ENCODE results near the gene CTTN. TPM values are rescaled to one million over a fixed set of nuclear protein-coding genes. Genes with fewer than 3 reads are reported as not detected.

CTTN gene
- total RNA-seq, 1 donor from 2014 or later: 1.3 TPM

DNA sequence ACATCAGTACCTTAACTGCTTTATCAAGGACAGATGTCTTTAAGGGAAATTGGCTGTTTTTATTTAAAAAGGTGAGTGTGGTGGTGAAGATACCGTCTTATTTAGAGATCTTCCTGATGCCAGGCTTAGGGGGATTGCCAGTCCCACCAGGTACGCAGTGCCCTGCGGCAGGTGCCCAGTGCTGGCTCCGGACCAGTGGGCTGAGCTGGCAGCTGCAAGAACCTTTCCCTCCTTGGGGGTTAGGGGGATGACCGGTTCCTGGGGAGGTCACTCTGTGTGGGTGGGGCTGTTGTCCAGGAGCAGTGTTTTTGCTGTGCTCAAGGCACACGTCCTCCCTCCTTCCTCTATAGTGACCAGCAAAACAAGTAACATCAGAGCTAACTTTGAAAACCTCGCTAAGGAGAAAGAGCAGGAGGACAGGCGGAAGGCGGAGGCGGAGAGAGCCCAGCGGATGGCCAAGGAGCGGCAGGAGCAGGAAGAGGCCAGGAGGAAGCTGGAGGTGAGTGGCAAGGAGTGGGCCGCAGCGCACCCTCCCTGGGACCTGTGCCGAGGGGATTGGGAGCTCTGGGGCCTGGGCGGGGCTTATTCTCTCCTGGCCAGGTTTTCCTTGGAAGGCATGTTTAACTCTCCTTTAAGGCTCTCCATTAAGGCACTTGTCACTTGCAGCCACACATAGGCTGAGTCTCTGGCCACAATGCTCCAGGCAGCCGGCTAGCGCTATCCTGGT lies 30.5 kb downstream of the CTTN start:
- intact Hi-C loops (cut with micrococcal nuclease): no loop called here

GRCh38 chr11:70429428-70429705 lies 31.0 kb downstream of the CTTN start:
- intact Hi-C loops (cut with micrococcal nuclease): no loop called here

DNA sequence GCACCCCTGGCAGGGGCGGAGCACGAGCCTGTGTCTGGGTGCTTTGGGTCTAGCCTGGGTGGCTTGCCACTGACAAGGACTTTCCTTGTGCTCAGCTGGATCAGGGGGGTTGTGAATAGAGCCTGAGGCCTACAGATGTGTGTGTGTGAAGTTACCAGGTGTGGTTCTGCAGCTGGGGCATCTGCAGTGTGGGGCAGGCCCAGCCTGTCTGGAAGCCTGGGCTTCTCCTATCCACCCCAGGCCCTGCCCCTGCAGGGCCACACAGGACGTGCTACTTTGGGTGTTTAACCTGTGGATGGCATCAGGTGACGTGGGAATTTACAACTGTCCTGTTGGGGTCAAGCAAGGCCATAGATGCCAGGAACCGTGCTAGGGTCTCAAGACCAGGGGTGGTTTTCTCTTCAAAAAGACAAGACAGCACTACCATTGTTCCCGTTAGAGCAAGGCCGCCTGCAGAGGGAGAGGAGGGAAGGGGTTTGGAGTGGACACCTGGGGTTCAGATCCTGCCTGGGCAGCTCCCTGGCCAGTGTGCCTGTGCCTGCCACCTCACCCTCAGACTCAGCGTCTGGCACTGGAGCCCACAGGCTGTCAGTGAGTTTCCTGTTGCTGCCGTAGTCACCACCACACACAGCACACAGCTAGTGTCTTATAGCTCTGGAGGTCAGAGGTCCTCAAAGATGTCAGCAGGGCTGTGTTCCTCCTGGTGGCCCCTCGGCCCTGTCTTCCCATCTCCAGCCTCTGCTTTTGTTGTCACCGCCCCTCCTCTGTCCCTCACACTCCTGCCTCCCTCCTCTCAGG lies 31.6 kb downstream of the CTTN start:
- intact Hi-C loops (cut with micrococcal nuclease): no loop called here

DNA sequence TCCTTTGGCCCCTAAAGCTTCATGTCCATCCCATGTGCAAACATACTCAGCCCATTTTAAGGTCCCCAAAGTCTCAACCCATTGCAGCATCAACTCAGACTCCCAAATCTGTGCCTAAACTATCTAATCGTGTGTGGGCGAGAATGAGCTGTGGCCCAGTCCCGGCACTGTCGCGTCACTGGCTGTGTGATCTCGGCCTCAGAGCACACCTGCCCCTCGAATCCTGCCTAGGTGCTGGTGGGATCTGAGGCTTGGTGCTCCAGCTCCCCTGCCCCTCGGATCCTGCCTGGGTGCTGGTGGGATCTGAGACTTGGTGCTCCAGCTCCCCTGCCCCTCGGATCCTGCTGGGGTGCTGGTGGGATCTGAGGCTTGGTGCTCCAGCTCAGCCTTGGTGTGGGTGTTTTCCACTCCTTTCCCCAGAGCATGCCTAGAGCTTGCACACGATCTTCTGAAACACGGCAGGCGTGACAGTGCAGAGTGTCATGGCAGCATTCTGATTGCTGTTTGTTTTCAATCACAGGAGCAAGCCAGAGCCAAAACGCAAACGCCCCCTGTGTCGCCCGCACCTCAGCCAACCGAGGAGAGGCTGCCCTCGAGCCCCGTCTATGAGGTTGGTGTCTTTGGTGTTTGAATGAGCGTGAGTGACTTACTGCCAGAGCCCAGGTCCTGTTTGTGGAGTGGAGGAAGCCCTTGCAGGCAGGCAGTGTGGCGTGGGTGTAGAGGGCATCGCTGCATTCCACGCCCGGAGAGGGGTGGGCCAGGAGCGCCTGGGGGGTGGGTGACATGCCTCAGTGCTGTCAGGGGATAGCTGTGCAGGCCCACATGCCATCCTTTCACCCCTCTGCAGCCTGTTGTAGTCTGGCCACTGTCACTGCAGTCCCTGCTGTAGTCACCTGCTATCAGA lies 32.6 kb downstream of the CTTN start:
- intact Hi-C loops (cut with micrococcal nuclease): no loop called here

DNA sequence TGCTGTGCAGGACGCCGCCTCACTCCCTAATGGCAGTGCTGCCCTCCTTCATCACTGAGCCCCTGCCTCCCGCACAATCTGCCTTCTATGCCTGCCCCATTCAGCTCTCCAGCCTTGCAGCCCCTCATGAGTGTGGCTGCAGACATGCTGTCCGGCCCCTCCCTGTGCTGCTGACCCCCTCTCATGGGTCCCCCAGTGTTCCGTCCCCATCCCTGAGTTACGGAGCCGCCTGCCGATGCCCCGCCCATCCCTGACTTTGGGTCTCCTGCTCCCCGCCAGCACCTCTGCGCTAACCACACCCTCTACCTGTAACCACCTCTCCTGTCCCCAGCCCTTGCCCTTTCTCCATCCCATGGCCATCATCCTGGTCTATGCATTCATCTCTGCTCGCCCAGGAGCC lies 33.3 kb downstream of the CTTN start:
- intact Hi-C loops (cut with micrococcal nuclease): no loop called here

GRCh38 chr11:70432065-70432464 lies 33.7 kb downstream of the CTTN start:
- intact Hi-C loops (cut with micrococcal nuclease): no loop called here

DNA sequence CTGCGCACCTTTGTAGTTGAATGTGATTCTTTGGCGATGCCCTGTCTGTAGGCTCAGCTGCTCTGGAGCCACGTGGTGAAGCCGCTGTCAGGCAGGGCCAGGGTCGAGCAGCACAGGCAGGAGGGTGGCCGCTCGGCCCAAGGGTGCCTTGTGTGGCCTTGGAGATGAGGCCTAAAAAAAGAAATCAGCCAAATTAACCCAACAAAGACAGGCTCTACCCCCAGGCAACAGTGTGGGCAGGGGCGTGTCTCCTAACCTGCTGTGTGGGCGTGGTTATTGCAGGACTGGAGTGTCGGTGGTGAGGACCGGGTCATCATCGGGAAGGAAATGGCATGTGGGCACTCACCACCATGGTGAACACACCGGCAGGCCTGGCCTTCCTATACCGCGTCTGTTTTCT lies 34.3 kb downstream of the CTTN start:
- intact Hi-C loops (cut with micrococcal nuclease): no loop called here

- intact Hi-C loops (cut with micrococcal nuclease): no loop called here
Observed at GRCh38 chr11:70433038-70433437, 34.7 kb downstream of the CTTN start.

GRCh38 chr11:70433526-70433925 lies 35.2 kb downstream of the CTTN start:
- intact Hi-C loops (cut with micrococcal nuclease): no loop called here

- intact Hi-C loops (cut with micrococcal nuclease): no loop called here
Observed at GRCh38 chr11:70433966-70434812, 35.9 kb downstream of the CTTN start.

DNA sequence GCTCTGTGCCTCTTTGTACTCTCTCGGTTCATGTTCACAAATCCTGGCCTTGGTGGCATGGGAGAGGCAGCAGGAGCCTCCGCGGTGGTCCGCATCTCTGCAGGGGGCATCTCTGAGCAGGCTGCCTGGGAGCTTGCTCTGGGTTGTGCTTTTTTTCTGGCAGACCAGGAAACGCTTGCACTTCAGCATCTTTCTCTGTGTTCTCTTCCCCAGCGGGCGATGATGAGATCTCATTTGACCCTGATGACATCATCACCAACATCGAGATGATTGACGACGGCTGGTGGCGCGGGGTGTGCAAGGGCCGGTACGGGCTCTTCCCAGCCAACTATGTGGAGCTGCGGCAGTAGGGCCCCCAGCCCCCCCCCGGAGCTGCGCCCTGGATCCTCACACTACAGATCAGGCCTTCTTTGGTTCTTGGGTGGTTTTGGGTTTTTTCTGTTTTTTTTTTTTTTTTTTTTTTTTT lies 36.5 kb downstream of the CTTN start:
- intact Hi-C loops (cut with micrococcal nuclease): no loop called here

DNA sequence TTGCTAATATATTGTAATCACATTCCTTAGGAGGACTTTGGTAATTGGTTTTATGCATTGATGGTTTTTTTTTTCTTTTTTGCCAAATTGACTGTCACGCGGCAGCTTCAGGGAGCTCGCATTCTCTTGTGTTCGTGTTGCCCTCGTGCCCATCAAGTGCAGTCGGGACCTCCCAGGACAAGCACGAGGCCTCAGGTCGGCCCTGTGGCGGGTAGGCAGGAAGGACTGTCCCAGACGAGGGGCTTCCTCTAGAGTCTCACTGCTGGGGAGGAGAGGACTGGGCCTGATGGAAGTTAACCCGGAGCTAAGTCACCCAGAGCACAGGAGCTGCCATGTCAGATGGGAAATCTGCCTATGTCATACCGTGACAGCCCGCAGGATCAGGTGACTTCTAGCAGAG lies 37.0 kb downstream of the CTTN start:
- intact Hi-C loops (cut with micrococcal nuclease): no loop called here

GRCh38 chr11:70435765-70436500 lies 37.6 kb downstream of the CTTN start:
- intact Hi-C loops (cut with micrococcal nuclease): no loop called here

- intact Hi-C loops (cut with micrococcal nuclease): no loop called here
Observed at GRCh38 chr11:70436501-70436860, 38.2 kb downstream of the CTTN start.

GRCh38 chr11:70437111-70437784 lies 38.9 kb downstream of the CTTN start:
- intact Hi-C loops (cut with micrococcal nuclease): no loop called here

DNA sequence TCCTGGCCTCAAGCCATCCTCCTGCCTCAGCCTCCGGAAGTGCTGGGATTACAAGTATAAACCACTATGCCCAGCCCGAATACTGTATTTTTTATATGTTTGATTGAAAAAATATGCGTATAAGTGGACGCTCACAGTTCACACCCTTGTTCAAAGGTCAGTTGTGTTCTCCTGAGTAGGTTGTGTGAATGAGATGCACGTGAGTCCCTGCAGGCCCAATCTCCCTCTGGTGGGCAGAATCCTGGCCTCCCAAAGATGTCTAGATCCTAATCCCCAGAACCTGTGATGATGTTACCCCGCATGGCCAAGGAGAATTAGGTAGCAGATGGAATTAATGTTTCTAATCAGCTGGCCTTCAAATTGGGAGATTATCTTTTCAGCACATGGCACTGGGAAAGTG lies 41.9 kb downstream of the CTTN start:
- intact Hi-C loops (cut with micrococcal nuclease): no loop called here

- intact Hi-C loops (cut with micrococcal nuclease): no loop called here
Observed at GRCh38 chr11:70443773-70444030, 45.4 kb downstream of the CTTN start.

DNA sequence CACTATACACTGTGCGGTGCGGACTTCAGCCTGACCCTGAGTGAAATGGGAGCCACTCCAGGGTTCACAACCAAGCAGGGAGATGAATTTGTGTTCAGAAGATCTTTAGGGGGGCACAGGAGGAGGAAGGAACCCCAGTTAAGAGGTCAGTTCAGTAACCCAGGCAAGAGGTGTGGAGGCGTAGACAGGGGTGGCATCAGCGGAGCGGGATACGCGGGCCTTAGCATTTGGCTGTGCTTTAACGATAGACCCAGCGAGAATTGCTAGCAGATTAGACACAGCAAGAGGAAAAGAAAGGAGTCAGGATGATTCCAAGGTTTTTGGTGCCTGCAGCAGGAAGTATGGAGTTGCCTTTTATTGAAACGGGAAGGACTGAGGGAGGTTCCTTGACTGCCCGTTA lies 46.8 kb downstream of the CTTN start:
- intact Hi-C loops (cut with micrococcal nuclease): no loop called here

DNA sequence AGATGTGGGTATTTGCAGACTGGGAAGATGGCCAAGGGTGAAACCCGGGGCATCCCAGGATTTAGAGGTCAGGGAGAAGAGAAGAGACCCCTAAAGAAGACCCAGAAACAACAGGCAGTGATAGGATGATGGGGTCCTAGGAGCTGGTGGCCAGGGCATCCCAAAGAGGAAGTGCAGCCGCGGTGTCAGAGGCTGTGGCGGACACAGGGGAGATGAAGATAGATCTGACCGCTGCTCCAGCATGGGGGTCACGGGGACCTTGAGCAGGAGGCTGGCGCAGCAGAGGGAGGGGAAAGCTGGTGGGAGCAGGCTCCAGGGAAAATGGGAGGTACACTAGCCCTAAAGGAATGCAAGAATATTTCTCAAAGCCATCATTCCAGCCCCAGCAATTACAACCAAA lies 47.3 kb downstream of the CTTN start:
- intact Hi-C loops (cut with micrococcal nuclease): no loop called here

GRCh38 chr11:70448983-70449567 lies 50.7 kb downstream of the CTTN start:
- intact Hi-C loops (cut with micrococcal nuclease): no loop called here
